B cell (primary cell): ENCODE results near the gene NYNRIN. TPM values are rescaled to one million over a fixed set of nuclear protein-coding genes. Genes with fewer than 3 reads are reported as not detected.

Experiments
- ATAC-seq: fragments of 200-7000 bp; cut with Tn5 transposase; one replicate; pipeline ENCODE4 v1.10.0; 2021; ENCODE audit warnings: low read depth, mild to moderate bottlenecking, moderate number of reproducible peaks, moderate library complexity
- CTCF ChIA-PET: fragments of 350-600 bp; sonication (Branson Sonifier 250); formaldehyde crosslinking; loops from one replicate; lab custom pipeline; 2021; ENCODE audit warnings: antibody characterized with exemption, inconsistent platforms; lab: Charles Lee
- POLR2A ChIA-PET: fragments of 350-600 bp; sonication (Branson Sonifier 250); formaldehyde crosslinking; loops from one replicate; lab custom pipeline; 2021; ENCODE audit warnings: antibody characterized with exemption; lab: Charles Lee
- DNase-seq: peaks from one replicate; pipeline ENCODE4 v3.0.0; 2013
- H2AFZ ChIP-seq: 2 replicates; pipeline ENCODE4 v1.6.1; 2012; ENCODE audit warnings: mild to moderate bottlenecking, low read depth, low read length; ENCODE audit not compliant: insufficient read depth, poor library complexity, severe bottlenecking
- H3K27ac ChIP-seq, 2 donors: 1 replicate in 1 of 2; 2 replicates in 1 of 2; pipeline ENCODE4 v1.5.1; 2012 to 2013; ENCODE audit warnings: low read length in 2 of 2, mild to moderate bottlenecking in 2 of 2, moderate library complexity in 1 of 2
- H3K27me3 ChIP-seq, 4 experiments: fragments of 200-600 bp in 1 of 4; sonication (generic) in 1 of 4; replicated peaks in 1 of 4; 1 replicate in 2 of 4; 2 replicates in 2 of 4; pipeline versions ENCODE4 v1.6.1 to v1.7.0; 2013 to 2016; ENCODE audit warnings: low read length in 3 of 4, mild to moderate bottlenecking in 2 of 4, mixed read lengths in 1 of 4, moderate library complexity in 1 of 4; ENCODE audit not compliant: insufficient read depth in 4 of 4, control insufficient read depth in 3 of 4; ENCODE audit errors: control extremely low read depth in 1 of 4
- H3K36me3 ChIP-seq, 2 experiments: replicated peaks in 1 of 2; 1 replicate in 1 of 2; 2 replicates in 1 of 2; pipeline versions ENCODE4 v1.6.1 to v1.7.1; 2013; ENCODE audit warnings: low read length in 1 of 2; ENCODE audit not compliant: insufficient read depth in 2 of 2, control insufficient read depth in 1 of 2; ENCODE audit errors: control extremely low read depth in 1 of 2, extremely low read depth in 1 of 2
- H3K4me1 ChIP-seq, 2 donors: fragments of 200-600 bp in 1 of 2; sonication (generic) in 1 of 2; 1 replicate in 1 of 2; 2 replicates in 1 of 2; pipeline versions ENCODE4 v1.5.1 to v1.6.1; 2013 to 2017; ENCODE audit warnings: low read length in 2 of 2; ENCODE audit not compliant: control insufficient read depth in 2 of 2, insufficient read depth in 2 of 2
- H3K4me2 ChIP-seq: replicated peaks from 2 replicates; pipeline ENCODE3; 2012; ENCODE audit warnings: mild to moderate bottlenecking, low read depth, low read length; ENCODE audit not compliant: poor library complexity, severe bottlenecking
- H3K4me3 ChIP-seq, 5 experiments: fragments of 200-600 bp in 1 of 5; sonication (generic) in 1 of 5; 1 replicate in 3 of 5; 2 replicates in 2 of 5; pipeline versions ENCODE4 v1.5.1 to v1.7.0; 2011 to 2016; ENCODE audit warnings: low read length in 4 of 5, mild to moderate bottlenecking in 4 of 5, low read depth in 2 of 5, control low read depth in 1 of 5, moderate library complexity in 1 of 5; ENCODE audit not compliant: insufficient read depth in 1 of 5; ENCODE audit errors: control extremely low read depth in 1 of 5, extremely low read depth in 1 of 5
- H3K79me2 ChIP-seq: fragments of 200-600 bp; sonication (generic); one replicate; pipeline ENCODE4 v1.6.0; 2016; ENCODE audit warnings: low read length; ENCODE audit not compliant: control insufficient read depth, insufficient read depth
- H3K9ac ChIP-seq: fragments of 200-600 bp; sonication (generic); 2 replicates; pipeline ENCODE4 v1.6.1; 2017; ENCODE audit warnings: mild to moderate bottlenecking, low read length, moderate library complexity
- H3K9me3 ChIP-seq, 3 donors: one replicate each; pipeline versions ENCODE4 v1.6.1 to v1.7.1; 2013; ENCODE audit warnings: low read length in 2 of 3; ENCODE audit not compliant: control insufficient read depth in 2 of 3, insufficient read depth in 1 of 3; ENCODE audit errors: control extremely low read depth in 1 of 3
- H4K20me1 ChIP-seq: 2 replicates; pipeline ENCODE4 v1.6.0; 2012; ENCODE audit warnings: mild to moderate bottlenecking, low read length; ENCODE audit not compliant: insufficient read depth, control insufficient read depth, poor library complexity, severe bottlenecking
- H3K27ac Mint-ChIP-seq: one replicate; pipeline ENCODE4 v1.8.0; 2021; ENCODE audit warnings: mixed read lengths
- H3K27me3 Mint-ChIP-seq: one replicate; pipeline ENCODE4 v1.8.0; 2021; ENCODE audit warnings: mixed read lengths
- H3K4me1 Mint-ChIP-seq: one replicate; pipeline ENCODE4 v1.8.0; 2021; ENCODE audit warnings: mixed read lengths
- H3K4me3 Mint-ChIP-seq: one replicate; pipeline ENCODE4 v1.8.0; 2021; ENCODE audit warnings: mixed read lengths
- H3K9me3 Mint-ChIP-seq: one replicate; pipeline ENCODE4 v1.8.0; 2022; ENCODE audit warnings: mixed read lengths; ENCODE audit not compliant: insufficient read depth
- CTCF ChIP-seq: fragments of 200-600 bp; IDR thresholded peaks from one replicate; pipeline ENCODE4 v1.8.0; 2022; ENCODE audit warnings: antibody characterized with exemption, mild to moderate bottlenecking
- EZH2 ChIP-seq: IDR thresholded peaks from 2 replicates; pipeline ENCODE4 v1.6.1; 2012; ENCODE audit warnings: borderline replicate concordance, low read depth, mild to moderate bottlenecking, moderate library complexity, low read length; ENCODE audit not compliant: insufficient read depth, poor library complexity, severe bottlenecking
- WGBS: methylation state at CpG from one replicate; pipeline ENCODE4 v1.1.5; 2013; ENCODE audit warnings: missing lambda C conversion rate; ENCODE audit not compliant: insufficient coverage; 5-methylcytosine and 5-hydroxymethylcytosine counted together
- intact Hi-C: fragments of 100-400 bp; cut with micrococcal nuclease; formaldehyde crosslinking; loops from one replicate; pipeline ENCODE4 v1.10.0; 2022
- polyA plus RNA-seq: library from polyadenylated mRNA; depleted of rRNA; stranded (reverse); fragments of >200 nt; gene quantifications from 2 replicates; pipeline ENCODE4 v1.2.3, GENCODE V29; 2012
- total RNA-seq, 2 donors: library from RNA; stranded (reverse); fragments of 120-200 nt in 1 of 2; gene quantifications; 1 replicate in 1 of 2; 2 replicates in 1 of 2; pipeline versions ENCODE4 v1.2.3 to v1.2.4, GENCODE V29; 2013 to 2022

NYNRIN gene
- total and polyA plus RNA-seq, 2 donors (not counting 1 experiment from before 2014, with no cell fraction given) = 0.04 to 0.34 TPM

- H3K79me2 ChIP-seq = no peaks in the 10 kb centered on the region
- POLR2A ChIA-PET = no interaction called here
- no peaks in the 10 kb centered on the region for H3K4me1 Mint-ChIP-seq
Observed at GRCh38 chr14:24456980-24457379, 58.2 kb downstream of the NYNRIN start.

GRCh38 chr14:24458736-24459135 lies 59.9 kb downstream of the NYNRIN start:
- Histone ChIP-seq H3K4me3 (no peak overlapping the region), H3K4me1 (no peaks in the 10 kb centered on the region), H4K20me1 (no peaks in the 10 kb centered on the region), H3K27me3 (no peaks in the 10 kb centered on the region), H2AFZ (no peak overlapping the region), H3K27ac (no peak overlapping the region), H3K9me3 (peaks cover 1 to 6% (median 3%) of the 10 kb centered on the region in 3 donors), H3K79me2 (no peaks in the 10 kb centered on the region), H3K36me3 (no peaks in the 10 kb centered on the region), H3K9ac (no peak overlapping the region), H3K4me2 (no peak overlapping the region)
- ATAC-seq = no peak
- POLR2A ChIA-PET = no interaction called here
- no peak for DNase-seq
- intact Hi-C loops = no loop called here
- TF ChIP-seq CTCF = no peak
- no peak for TF ChIP-seq EZH2
- 86% methylated on average over 1 of the region's 1 CpG for WGBS
- CTCF ChIA-PET = no interaction called here
- Mint-ChIP-seq H3K4me1 (no peaks in the 10 kb centered on the region), H3K27me3 (no peaks in the 10 kb centered on the region), H3K27ac (no peak overlapping the region), H3K4me3 (no peak overlapping the region), H3K9me3 (peaks cover 2% of the 10 kb centered on the region)

More at GRCh38 chr14:24456980-24457379, 58.2 kb downstream of the NYNRIN start:
- H3K27ac Mint-ChIP-seq = no peak overlapping the region
- Histone ChIP-seq H3K36me3 (no peaks in the 10 kb centered on the region), H3K4me1 (no peaks in the 10 kb centered on the region), H3K9me3 (peaks cover 1 to 9% (median 3%) of the 10 kb centered on the region in 3 donors), H3K4me3 (no peak overlapping the region), H3K9ac (no peak overlapping the region), H3K27ac (no peak overlapping the region), H2AFZ (no peak overlapping the region), H3K27me3 (no peaks in the 10 kb centered on the region), H3K4me2 (no peak overlapping the region), H4K20me1 (no peaks in the 10 kb centered on the region)
- DNase-seq (no peak), ATAC-seq (no peak)
- no peaks in the 10 kb centered on the region for H3K27me3 Mint-ChIP-seq
- intact Hi-C loops = no loop called here
- no peak overlapping the region for H3K4me3 Mint-ChIP-seq
- CTCF ChIA-PET = no interaction called here
- no peak for TF ChIP-seq EZH2
- no peaks in the 10 kb centered on the region for H3K9me3 Mint-ChIP-seq
